Activated B cell treated with CpG ODN at 0.5 μM for 24 hours (primary cell): ENCODE measurements around the gene C2CD4C. TPM values are rescaled to one million over a fixed set of nuclear protein-coding genes. Genes with fewer than 3 reads are reported as not detected.

Source experiments
- ATAC-seq: fragments of 200-7000 bp; cut with Tn5 transposase; one replicate; pipeline ENCODE4 v1.10.0; 2021; ENCODE audit warnings: low read depth, mild to moderate bottlenecking, moderate library complexity
- CTCF ChIA-PET: fragments of 350-600 bp; sonication (Branson Sonifier 250); formaldehyde crosslinking; loops from one replicate; lab custom pipeline; 2021; ENCODE audit warnings: antibody characterized with exemption; lab: Charles Lee
- POLR2A ChIA-PET: fragments of 350-600 bp; sonication (Branson Sonifier 250); formaldehyde crosslinking; loops from one replicate; lab custom pipeline; 2021; ENCODE audit warnings: antibody characterized with exemption; lab: Charles Lee
- DNase-seq: peaks from one replicate; pipeline ENCODE4 v3.0.0; 2022
- H3K27ac Mint-ChIP-seq: one replicate; pipeline ENCODE4 v1.8.0; 2020; ENCODE audit warnings: mixed read lengths
- H3K27me3 Mint-ChIP-seq: one replicate; pipeline ENCODE4 v1.8.0; 2021; ENCODE audit warnings: mixed read lengths
- H3K36me3 Mint-ChIP-seq: one replicate; pipeline ENCODE4 v1.8.0; 2021; ENCODE audit warnings: low read depth, mixed read lengths
- H3K4me1 Mint-ChIP-seq: one replicate; pipeline ENCODE4 v1.8.0; 2021; ENCODE audit warnings: mixed read lengths
- H3K4me3 Mint-ChIP-seq: one replicate; pipeline ENCODE4 v1.8.0; 2020; ENCODE audit warnings: mild to moderate bottlenecking, mixed read lengths
- H3K9me3 Mint-ChIP-seq: one replicate; pipeline ENCODE4 v1.8.0; 2020; ENCODE audit warnings: mixed read lengths
- intact Hi-C: fragments of 100-400 bp; cut with micrococcal nuclease; formaldehyde crosslinking; loops from one replicate; pipeline ENCODE4 v1.15.1; 2024
- total RNA-seq: library from RNA; stranded (reverse); gene quantifications from 2 replicates; pipeline ENCODE4 v1.2.3, GENCODE V29; 2022
- TF ChIP-seq, protein P1 (sequence below): fragments of 200-600 bp; IDR thresholded peaks from one replicate; pipeline ENCODE4 v1.8.0; 2022; ENCODE audit warnings: antibody characterized with exemption, mild to moderate bottlenecking

The C2CD4C gene
- total RNA-seq, 1 donor from 2014 or later = not detected

DNA sequence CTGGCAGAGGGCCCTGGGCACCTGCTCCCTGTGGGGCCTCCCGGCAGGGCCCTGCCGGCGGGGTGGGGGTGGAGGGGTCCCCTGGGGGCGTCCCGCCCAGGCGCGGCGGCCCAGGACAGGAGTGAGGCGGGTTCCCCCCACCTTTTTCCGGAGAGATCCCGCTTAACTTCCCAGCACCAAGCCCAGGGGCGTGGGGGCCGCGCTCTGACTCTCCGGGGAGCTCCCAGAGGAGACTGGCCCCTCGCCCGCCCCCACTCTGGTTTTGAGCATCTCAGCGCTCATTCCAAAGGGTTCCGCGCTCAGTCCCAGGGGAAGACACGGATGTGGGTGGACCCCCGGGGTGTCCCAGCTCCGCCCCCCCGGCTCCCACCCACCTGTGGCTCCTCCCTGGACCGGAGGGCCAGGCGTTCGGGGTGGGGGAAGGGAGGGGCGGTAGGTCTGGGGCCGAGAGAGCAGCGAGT lies 476 bp downstream of the C2CD4C start:
- TF ChIP-seq, protein P1, sequence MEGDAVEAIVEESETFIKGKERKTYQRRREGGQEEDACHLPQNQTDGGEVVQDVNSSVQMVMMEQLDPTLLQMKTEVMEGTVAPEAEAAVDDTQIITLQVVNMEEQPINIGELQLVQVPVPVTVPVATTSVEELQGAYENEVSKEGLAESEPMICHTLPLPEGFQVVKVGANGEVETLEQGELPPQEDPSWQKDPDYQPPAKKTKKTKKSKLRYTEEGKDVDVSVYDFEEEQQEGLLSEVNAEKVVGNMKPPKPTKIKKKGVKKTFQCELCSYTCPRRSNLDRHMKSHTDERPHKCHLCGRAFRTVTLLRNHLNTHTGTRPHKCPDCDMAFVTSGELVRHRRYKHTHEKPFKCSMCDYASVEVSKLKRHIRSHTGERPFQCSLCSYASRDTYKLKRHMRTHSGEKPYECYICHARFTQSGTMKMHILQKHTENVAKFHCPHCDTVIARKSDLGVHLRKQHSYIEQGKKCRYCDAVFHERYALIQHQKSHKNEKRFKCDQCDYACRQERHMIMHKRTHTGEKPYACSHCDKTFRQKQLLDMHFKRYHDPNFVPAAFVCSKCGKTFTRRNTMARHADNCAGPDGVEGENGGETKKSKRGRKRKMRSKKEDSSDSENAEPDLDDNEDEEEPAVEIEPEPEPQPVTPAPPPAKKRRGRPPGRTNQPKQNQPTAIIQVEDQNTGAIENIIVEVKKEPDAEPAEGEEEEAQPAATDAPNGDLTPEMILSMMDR = no peak
- Mint-ChIP-seq H3K36me3 (no peaks in the 10 kb centered on the region), H3K27ac (no peak overlapping the region), H3K27me3 (peaks cover 12% of the 10 kb centered on the region), H3K4me3 (no peak overlapping the region), H3K4me1 (peaks cover 6% of the 10 kb centered on the region), H3K9me3 (no peaks in the 10 kb centered on the region)
- CTCF ChIA-PET = no interaction called here
- ATAC-seq (no peak), DNase-seq (no peak)
- intact Hi-C loops = no loop called here
- POLR2A ChIA-PET = interaction anchor here (0.7 kb wide), 1 partner anchor 12 kb away, joined by 3 read pairs; no protein-coding TSS in a partner anchor

- H3K9me3 Mint-ChIP-seq = no peaks in the 10 kb centered on the region
- POLR2A ChIA-PET = interaction anchor here (0.7 kb wide), 1 partner anchor 12 kb away, joined by 3 read pairs; no protein-coding TSS in a partner anchor
- H3K4me1 Mint-ChIP-seq = peaks cover 6% of the 10 kb centered on the region
- no peak overlapping the region for H3K27ac Mint-ChIP-seq
- H3K4me3 Mint-ChIP-seq = no peak overlapping the region
- TF ChIP-seq, protein P1 = no peak
- intact Hi-C loops = no loop called here
- DNase-seq (no peak), ATAC-seq (no peak)
- H3K27me3 Mint-ChIP-seq = peaks cover 17% of the 10 kb centered on the region
- H3K36me3 Mint-ChIP-seq = no peaks in the 10 kb centered on the region
- CTCF ChIA-PET = no interaction called here
These were observed 1.2 kb downstream of the C2CD4C start for GRCh38 chr19:407511-408440.

GRCh38 chr19:406971-407510 lies 1.9 kb downstream of the C2CD4C start:
- Mint-ChIP-seq H3K36me3 (no peaks in the 10 kb centered on the region), H3K27ac (no peak overlapping the region), H3K4me3 (no peak overlapping the region), H3K27me3 (peaks cover 18% of the 10 kb centered on the region), H3K4me1 (peaks cover 6% of the 10 kb centered on the region), H3K9me3 (no peaks in the 10 kb centered on the region)
- ChIA-PET POLR2A (no interaction called here), CTCF (no interaction called here)
- TF ChIP-seq, protein P1 = no peak
- intact Hi-C loops = no loop called here
- no peak for DNase-seq
- no peak for ATAC-seq

DNA sequence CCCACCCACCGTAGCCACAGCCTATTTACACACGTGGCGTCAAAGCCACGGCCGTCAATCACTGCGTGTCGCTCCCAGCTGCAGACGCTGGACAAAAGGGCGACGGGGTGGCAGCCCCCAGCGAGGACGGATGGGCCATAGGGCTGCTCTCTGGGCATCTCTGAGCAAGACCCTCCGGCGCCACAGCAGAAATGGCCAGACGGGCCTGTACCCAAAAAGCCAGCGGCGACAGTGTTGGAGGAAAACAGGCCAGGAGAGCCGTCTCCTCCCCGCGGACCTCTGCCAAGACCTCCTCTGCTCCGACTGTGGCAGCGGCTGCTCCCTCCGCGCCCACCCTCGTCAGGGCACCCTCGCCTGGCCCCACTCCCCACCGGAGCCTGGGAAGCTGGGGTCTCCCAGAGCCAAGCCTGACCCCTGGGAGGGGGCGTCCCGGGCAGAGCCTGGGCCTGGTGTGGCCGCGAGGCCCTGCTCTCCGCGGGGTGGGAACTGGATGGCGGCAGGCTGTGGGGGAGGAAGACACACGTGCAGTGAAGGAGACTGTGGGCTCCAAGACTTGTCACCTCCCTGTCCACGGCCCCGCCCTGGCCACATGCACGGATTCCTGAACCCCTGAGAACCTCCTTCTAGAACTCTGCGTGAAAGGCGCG lies 2.7 kb downstream of the C2CD4C start:
- DNase-seq = no peak
- TF ChIP-seq, protein P1 = no peak
- H3K36me3 Mint-ChIP-seq = no peaks in the 10 kb centered on the region
- no peak for ATAC-seq
- peaks cover 14% of the 10 kb centered on the region for H3K27me3 Mint-ChIP-seq
- H3K4me3 Mint-ChIP-seq = no peak overlapping the region
- peaks cover 6% of the 10 kb centered on the region for H3K4me1 Mint-ChIP-seq
- intact Hi-C loops = no loop called here
- ChIA-PET POLR2A (no interaction called here), CTCF (no interaction called here)
- H3K27ac Mint-ChIP-seq = no peak overlapping the region
- H3K9me3 Mint-ChIP-seq = no peaks in the 10 kb centered on the region
